Measurements from ENCODE around the gene NR6A1.

NR6A1 gene

DNA sequence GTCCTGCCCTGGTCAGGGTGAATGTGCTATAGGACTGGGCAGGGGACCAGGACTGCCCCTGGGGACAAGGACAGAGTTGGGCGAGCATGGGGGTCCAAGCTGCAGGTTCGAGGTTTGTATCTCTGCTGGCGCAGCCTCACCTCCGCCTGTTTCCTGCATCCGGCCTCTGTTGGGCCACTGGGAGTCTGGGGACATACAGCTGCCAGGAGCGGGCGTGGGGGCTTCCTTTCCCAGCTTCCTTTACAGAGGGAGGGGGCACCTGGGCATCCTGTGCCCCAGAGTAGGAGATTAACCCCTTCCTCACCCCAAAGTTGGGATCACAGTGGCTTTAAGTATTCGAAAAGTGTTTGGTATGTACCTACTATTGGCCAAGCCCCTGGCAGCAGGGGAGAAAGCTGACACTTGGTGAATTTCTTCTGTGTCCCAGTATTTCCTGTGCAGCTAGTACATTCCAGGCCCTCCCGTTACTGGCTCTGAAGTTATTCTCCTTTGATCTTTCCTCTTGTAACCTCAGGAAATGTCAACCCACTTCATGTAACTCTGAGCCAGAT, 24.8 kb upstream of the NR6A1 start:
- H3K27ac ChIP-seq, result no peak overlapping the region
- TF ChIP-seq, protein P1, sequence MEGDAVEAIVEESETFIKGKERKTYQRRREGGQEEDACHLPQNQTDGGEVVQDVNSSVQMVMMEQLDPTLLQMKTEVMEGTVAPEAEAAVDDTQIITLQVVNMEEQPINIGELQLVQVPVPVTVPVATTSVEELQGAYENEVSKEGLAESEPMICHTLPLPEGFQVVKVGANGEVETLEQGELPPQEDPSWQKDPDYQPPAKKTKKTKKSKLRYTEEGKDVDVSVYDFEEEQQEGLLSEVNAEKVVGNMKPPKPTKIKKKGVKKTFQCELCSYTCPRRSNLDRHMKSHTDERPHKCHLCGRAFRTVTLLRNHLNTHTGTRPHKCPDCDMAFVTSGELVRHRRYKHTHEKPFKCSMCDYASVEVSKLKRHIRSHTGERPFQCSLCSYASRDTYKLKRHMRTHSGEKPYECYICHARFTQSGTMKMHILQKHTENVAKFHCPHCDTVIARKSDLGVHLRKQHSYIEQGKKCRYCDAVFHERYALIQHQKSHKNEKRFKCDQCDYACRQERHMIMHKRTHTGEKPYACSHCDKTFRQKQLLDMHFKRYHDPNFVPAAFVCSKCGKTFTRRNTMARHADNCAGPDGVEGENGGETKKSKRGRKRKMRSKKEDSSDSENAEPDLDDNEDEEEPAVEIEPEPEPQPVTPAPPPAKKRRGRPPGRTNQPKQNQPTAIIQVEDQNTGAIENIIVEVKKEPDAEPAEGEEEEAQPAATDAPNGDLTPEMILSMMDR (IDR thresholded peaks at IDR 0.05), result no peak
- TF ChIP-seq ZFX (IDR thresholded peaks at IDR 0.05; ENCODE audit: borderline replicate concordance), result no peak

DNA sequence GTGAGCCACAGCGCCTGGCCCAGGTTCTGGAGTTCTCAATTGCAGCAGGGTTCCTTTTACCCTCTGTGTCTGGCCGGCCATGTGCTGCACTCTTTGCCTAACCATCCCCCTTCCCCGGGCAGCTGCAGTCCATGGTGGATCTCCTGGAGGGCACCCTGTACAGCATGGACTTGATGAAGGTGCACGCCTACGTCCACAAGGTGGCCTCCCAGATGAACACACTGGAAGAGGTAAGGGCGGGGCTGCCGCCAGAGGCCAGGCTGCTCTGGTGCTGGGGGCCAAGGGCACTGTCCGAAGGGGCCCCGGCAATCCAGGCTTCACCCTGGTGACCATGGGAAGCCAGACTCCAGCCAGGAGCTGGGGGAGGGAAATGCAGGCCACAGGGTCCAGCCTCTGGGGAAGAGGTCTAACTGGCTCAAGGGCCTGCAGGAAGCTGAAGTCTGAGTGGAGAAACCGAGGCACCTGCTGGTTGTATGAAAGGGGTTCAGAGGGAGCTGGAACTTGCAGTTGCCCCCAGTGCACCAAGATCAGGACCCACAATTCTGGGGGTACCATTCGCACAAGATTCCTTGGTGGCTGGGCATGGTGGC, 23.9 kb upstream of the NR6A1 start:
- no peak for TF ChIP-seq ZFX (IDR thresholded peaks at IDR 0.05; ENCODE audit: borderline replicate concordance)
- TF ChIP-seq, protein P1 (IDR thresholded peaks at IDR 0.05), result peak; percentile 42
- H3K27ac ChIP-seq, result no peak overlapping the region

GRCh38 chr9:124793015-124793541, 22.0 kb upstream of the NR6A1 start:
- H3K27ac ChIP-seq, result no peak overlapping the region
- TF ChIP-seq ZFX (IDR thresholded peaks at IDR 0.05; ENCODE audit: borderline replicate concordance), result no peak

DNA sequence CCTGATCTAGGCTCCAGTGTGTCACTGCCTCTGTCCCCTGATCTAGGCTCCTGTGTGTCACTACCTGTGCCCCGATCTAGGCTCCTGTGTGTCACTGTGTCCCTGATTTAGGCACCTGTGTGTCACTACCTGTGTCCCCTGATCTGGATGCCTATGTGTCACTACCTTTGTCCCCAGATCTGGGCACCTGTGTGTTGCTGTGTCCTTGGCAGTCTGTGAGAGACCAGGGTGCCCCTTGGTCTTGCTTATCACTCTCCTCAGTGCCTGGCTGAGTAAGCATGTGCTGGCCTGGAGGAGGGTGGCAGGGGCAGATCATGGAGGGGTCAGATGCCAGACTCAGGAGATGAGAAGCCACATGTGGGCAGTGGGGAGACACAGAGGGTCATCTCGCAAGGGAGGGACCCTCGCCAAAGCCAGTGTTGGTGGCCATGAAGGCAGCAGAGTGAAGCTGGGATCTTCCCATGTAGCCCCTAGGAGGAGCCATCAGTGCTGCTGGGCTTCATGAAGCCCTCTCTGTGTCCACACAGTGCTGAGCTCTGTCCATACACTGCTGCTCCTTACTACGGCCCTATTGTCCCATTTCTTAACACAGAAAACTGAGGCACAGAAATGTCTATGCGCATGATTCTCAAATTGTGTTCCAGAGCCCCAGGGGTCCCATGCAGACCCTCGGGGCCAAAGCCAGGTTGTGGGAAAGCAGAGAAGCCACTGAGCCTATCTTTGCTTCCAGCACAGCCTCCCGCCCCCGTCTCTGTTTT, 21.3 kb upstream of the NR6A1 start:
- no peak for TF ChIP-seq ZFX (IDR thresholded peaks at IDR 0.05; ENCODE audit: borderline replicate concordance)
- H3K27ac ChIP-seq, result no peak overlapping the region

DNA sequence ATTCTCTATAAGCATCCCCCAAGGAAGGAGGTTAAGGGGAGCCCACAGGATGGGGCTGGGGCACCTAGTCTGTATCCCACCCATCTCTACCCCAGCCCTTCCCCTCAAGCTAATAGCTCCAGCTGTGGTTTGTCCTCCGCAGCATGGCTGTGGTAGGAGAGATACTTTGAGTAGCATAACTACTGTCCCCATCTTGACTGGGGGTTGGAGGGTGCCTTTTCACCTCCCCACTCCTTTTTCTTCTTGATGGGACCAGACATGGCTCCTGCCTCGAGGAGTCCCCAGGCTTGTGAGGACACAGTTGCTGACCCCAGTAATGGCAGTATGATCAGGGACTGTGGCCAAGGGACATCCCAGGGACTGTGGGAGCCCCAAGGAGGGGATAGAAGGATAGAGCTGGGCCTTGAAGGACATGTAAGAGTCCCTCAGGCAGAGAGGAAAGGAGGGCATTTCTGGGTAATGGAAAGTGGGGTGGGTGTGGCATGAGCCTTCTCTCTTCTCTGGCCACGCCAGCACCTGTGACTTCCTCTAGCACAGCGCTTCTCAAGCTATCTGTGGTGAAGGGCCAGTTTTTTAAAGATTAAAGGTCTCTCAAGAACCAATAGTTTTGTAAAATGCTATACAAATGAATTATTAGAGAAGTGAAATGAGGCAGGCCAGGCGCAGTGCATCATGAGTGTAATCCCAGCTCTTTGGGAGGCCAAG, 19.8 kb upstream of the NR6A1 start:
- H3K27ac ChIP-seq, result no peak overlapping the region
- TF ChIP-seq, protein P1 (IDR thresholded peaks at IDR 0.05), result no peak
- TF ChIP-seq ZFX (IDR thresholded peaks at IDR 0.05; ENCODE audit: borderline replicate concordance), result no peak

DNA sequence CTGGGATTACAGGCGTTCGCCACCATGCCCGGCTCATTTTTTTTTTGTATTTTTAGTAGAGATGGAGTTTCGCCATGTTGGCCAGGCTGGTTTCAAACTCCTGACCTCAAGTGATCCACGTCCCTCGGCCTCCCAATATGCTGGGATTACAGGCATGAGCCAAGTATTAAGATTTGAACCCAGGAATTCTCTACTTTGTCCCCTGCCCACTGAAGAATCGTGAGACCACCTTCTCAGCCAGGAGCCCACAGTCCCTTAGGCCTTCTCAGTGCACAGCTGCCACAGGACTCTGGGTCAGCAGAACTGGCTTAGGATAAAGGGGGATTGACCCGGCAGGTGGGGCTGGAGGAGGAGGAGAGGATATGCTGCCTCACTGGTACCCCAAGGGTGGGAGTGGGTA, 19.2 kb upstream of the NR6A1 start:
- H3K27ac ChIP-seq, result no peak overlapping the region
- no peak for TF ChIP-seq ZFX (IDR thresholded peaks at IDR 0.05; ENCODE audit: borderline replicate concordance)
- TF ChIP-seq, protein P1 (IDR thresholded peaks at IDR 0.05), result no peak

GRCh38 chr9:124789531-124789930, 18.4 kb upstream of the NR6A1 start:
- no peak for TF ChIP-seq ZFX (IDR thresholded peaks at IDR 0.05; ENCODE audit: borderline replicate concordance)
- TF ChIP-seq, protein P1 (IDR thresholded peaks at IDR 0.05), result no peak
- H3K27ac ChIP-seq, result no peak overlapping the region

Measured in 22Rv1 (cell line).